SK-N-SH treated with all-trans-retinoic acid at 6 μM for 48 hours (cell line): ENCODE data around the gene PYY.

Experiments
- ATAC-seq: fragments of 200-7000 bp; cut with Tn5 transposase; 3 replicates; pipeline ENCODE4 v1.9.1; 2020; ENCODE audit warnings: mild to moderate bottlenecking, moderate library complexity
- ARNTL ChIP-seq: fragments of 450-650 bp; formaldehyde crosslinking; IDR thresholded peaks from 2 replicates; pipeline ENCODE4 v1.5.0; 2020; ENCODE audit warnings: low read depth, mild to moderate bottlenecking, moderate library complexity, borderline replicate concordance
- BACH2 ChIP-seq: fragments of 250-450 bp; sonication (Bioruptor Pico); IDR thresholded peaks from 2 replicates; pipeline ENCODE4 v1.9.0; 2021; ENCODE audit warnings: mild to moderate bottlenecking, borderline replicate concordance
- CSDC2 ChIP-seq: fragments of 250-450 bp; sonication (Bioruptor Pico); IDR thresholded peaks from 2 replicates; pipeline ENCODE4 v1.5.0; 2020; ENCODE audit warnings: mild to moderate bottlenecking, moderate library complexity
- GLIS3 ChIP-seq: fragments of 250-450 bp; sonication (Bioruptor Pico); IDR thresholded peaks from 2 replicates; pipeline ENCODE4 v1.5.0; 2020; ENCODE audit warnings: mild to moderate bottlenecking, moderate library complexity
- ISL1 ChIP-seq: fragments of 250-450 bp; sonication (Bioruptor Pico); IDR thresholded peaks from 2 replicates; pipeline ENCODE4 v2.1.2; 2022; ENCODE audit warnings: mild to moderate bottlenecking, moderate library complexity
- OSR1 ChIP-seq: fragments of 250-450 bp; sonication (Bioruptor Pico); IDR thresholded peaks from 2 replicates; pipeline ENCODE4 v1.8.0; 2022; ENCODE audit warnings: moderate library complexity, mild to moderate bottlenecking, inconsistent platforms
- PATZ1 ChIP-seq: fragments of 250-450 bp; sonication (Bioruptor Pico); IDR thresholded peaks from 2 replicates; pipeline ENCODE4 v1.8.0; 2020; ENCODE audit warnings: mild to moderate bottlenecking, moderate library complexity, borderline replicate concordance
- PPARA ChIP-seq: fragments of 250-450 bp; sonication (Bioruptor Pico); IDR thresholded peaks from 2 replicates; pipeline ENCODE4 v1.5.0; 2020; ENCODE audit warnings: mild to moderate bottlenecking, borderline replicate concordance
- RARB ChIP-seq: fragments of 250-450 bp; sonication (Bioruptor Pico); IDR thresholded peaks from 2 replicates; pipeline ENCODE4 v1.8.0; 2021; ENCODE audit warnings: mild to moderate bottlenecking, moderate library complexity
- SNAI2 ChIP-seq: fragments of 250-450 bp; sonication (Bioruptor Pico); IDR thresholded peaks from 2 replicates; pipeline ENCODE4 v1.5.0; 2020; ENCODE audit warnings: mild to moderate bottlenecking, moderate library complexity
- TCF4 ChIP-seq: fragments of 250-450 bp; sonication (Bioruptor Pico); IDR thresholded peaks from 2 replicates; pipeline ENCODE4 v1.8.0; 2021; ENCODE audit warnings: mild to moderate bottlenecking, moderate library complexity, borderline replicate concordance
- TOX ChIP-seq: fragments of 250-450 bp; sonication (Bioruptor Pico); IDR thresholded peaks from 2 replicates; pipeline ENCODE4 v1.8.0; 2021; ENCODE audit warnings: mild to moderate bottlenecking, moderate library complexity, borderline replicate concordance
- TSHZ2 ChIP-seq: fragments of 250-450 bp; sonication (Bioruptor Pico); IDR thresholded peaks from 2 replicates; pipeline ENCODE4 v1.5.0; 2020; ENCODE audit warnings: mild to moderate bottlenecking, moderate library complexity
- ZC3H10 ChIP-seq: fragments of 250-450 bp; sonication (Bioruptor Pico); IDR thresholded peaks from 2 replicates; pipeline ENCODE4 v1.5.1; 2021; ENCODE audit warnings: mild to moderate bottlenecking, moderate library complexity
- ZFP3 ChIP-seq: fragments of 250-450 bp; sonication (Bioruptor Pico); IDR thresholded peaks from 2 replicates; pipeline ENCODE4 v1.5.0; 2020; ENCODE audit warnings: mild to moderate bottlenecking, moderate library complexity
- ZFP30 ChIP-seq: fragments of 450-650 bp; formaldehyde crosslinking; IDR thresholded peaks from 2 replicates; pipeline ENCODE4 v1.5.0; 2022; ENCODE audit warnings: mild to moderate bottlenecking, moderate library complexity
- ZNF565 ChIP-seq: fragments of 450-650 bp; formaldehyde crosslinking; conservative IDR thresholded peaks from 2 replicates; pipeline ENCODE4 v1.5.0; 2020; ENCODE audit warnings: low read depth, mild to moderate bottlenecking, moderate library complexity
- ZNF70 ChIP-seq: fragments of 450-650 bp; formaldehyde crosslinking; IDR thresholded peaks from 2 replicates; pipeline ENCODE4 v1.5.0; 2020; ENCODE audit warnings: mild to moderate bottlenecking, moderate library complexity
- ZNF8 ChIP-seq: fragments of 450-650 bp; formaldehyde crosslinking; IDR thresholded peaks from 2 replicates; pipeline ENCODE4 v1.5.0; 2020; ENCODE audit warnings: mild to moderate bottlenecking, moderate library complexity
- TF ChIP-seq, protein P1 (sequence below): fragments of 250-450 bp; sonication (Bioruptor Pico); IDR thresholded peaks from 2 replicates; pipeline ENCODE4 v1.8.0; 2021; ENCODE audit warnings: low read depth, mild to moderate bottlenecking, moderate library complexity, borderline replicate concordance
- TF ChIP-seq, protein P2 (sequence below): fragments of 250-450 bp; sonication (Bioruptor Pico); IDR thresholded peaks from 2 replicates; pipeline ENCODE4 v1.5.1; 2021; ENCODE audit warnings: mild to moderate bottlenecking, moderate library complexity
- TF ChIP-seq, protein P3 (sequence below): fragments of 250-450 bp; sonication (Bioruptor Pico); IDR thresholded peaks from 2 replicates; pipeline ENCODE4 v1.5.1; 2020; ENCODE audit warnings: low read depth, mild to moderate bottlenecking, moderate library complexity

PYY gene

DNA sequence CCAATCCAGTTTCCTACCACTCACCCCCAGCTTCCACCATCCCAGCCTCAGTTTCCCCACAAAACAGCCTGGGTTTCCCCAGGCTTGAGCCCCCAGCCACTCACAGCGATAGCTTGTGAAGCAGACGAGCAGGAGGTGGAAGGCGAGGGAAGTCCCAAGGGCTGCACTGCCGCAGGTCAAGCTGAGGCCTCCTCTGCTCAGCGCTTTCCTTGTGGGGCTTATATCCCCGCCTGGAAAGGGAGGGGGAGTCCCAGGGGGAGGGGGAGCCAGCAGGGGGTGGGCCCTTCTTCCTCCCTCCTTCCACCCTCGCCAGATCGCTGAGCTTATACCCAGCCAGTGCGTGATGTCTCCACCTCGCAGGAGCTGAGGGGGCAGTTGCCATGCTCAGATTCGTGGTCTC lies at the start of gene PYY:
Gene PYY (minus strand): TSS at position 195 of the 400 bp plus-strand sequence. CDS start 457 bp downstream, outside the sequence.
- TF ChIP-seq TOX (CRISPR knock-in tag) (no peak), ZFP30 (CRISPR knock-in tag) (no peak), SNAI2 (no peak), ZFP3 (no peak), TCF4 (no peak), ARNTL (CRISPR knock-in tag) (no peak), ZC3H10 (no peak), ZNF8 (CRISPR knock-in tag) (no peak), GLIS3 (CRISPR knock-in tag) (no peak), PATZ1 (CRISPR knock-in tag) (no peak), TSHZ2 (CRISPR knock-in tag) (no peak), ZNF70 (CRISPR knock-in tag) (no peak), ISL1 (CRISPR knock-in tag) (no peak), CSDC2 (CRISPR knock-in tag) (no peak), OSR1 (CRISPR knock-in tag) (no peak), ZNF565 (CRISPR knock-in tag) (no peak), RARB (CRISPR knock-in tag) (no peak)
- TF ChIP-seq, protein P1, sequence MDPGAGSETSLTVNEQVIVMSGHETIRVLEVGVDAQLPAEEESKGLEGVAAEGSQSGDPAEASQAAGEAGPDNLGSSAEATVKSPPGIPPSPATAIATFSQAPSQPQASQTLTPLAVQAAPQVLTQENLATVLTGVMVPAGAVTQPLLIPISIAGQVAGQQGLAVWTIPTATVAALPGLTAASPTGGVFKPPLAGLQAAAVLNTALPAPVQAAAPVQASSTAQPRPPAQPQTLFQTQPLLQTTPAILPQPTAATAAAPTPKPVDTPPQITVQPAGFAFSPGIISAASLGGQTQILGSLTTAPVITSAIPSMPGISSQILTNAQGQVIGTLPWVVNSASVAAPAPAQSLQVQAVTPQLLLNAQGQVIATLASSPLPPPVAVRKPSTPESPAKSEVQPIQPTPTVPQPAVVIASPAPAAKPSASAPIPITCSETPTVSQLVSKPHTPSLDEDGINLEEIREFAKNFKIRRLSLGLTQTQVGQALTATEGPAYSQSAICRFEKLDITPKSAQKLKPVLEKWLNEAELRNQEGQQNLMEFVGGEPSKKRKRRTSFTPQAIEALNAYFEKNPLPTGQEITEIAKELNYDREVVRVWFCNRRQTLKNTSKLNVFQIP, result no peak
- ATAC-seq, result no peak

DNA sequence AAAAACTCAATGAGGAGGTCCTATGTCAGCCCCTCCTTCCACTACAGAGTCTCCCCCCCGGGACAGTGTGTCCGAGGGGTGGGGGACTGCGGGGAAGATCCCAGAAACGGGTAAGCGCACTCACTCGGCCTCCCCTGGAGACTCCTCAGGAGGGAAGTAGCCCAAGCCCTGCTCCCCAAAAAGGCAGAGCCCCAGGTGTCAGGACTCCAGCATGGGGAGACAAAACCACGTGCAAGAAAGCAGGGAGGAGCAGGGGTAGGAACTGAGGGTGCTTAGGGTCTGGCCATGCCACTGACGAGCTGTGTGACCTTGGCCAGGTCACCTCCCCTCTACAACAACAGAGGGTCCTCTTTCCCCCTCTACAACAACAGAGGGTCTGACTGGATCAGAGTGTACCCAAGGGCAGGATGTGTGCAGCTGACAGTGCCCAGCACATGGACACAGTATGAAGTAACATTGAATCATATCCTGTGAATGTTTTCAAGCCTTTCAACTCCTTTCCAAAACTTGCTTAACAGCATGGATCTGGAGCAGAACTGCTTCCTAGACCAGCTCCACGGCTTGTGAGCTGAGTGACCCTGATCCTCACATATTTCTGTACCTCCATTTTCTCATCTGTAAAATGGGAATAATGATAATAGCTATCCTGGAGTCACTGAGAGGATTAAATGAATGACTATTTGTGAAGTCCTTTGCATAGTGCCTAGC lies 48.6 kb upstream of the PYY start:
- TF ChIP-seq, protein P2, sequence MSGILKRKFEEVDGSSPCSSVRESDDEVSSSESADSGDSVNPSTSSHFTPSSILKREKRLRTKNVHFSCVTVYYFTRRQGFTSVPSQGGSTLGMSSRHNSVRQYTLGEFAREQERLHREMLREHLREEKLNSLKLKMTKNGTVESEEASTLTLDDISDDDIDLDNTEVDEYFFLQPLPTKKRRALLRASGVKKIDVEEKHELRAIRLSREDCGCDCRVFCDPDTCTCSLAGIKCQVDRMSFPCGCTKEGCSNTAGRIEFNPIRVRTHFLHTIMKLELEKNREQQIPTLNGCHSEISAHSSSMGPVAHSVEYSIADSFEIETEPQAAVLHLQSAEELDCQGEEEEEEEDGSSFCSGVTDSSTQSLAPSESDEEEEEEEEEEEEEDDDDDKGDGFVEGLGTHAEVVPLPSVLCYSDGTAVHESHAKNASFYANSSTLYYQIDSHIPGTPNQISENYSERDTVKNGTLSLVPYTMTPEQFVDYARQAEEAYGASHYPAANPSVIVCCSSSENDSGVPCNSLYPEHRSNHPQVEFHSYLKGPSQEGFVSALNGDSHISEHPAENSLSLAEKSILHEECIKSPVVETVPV, result no peak
- no peak for TF ChIP-seq RARB (CRISPR knock-in tag)
- TF ChIP-seq PATZ1 (CRISPR knock-in tag), result no peak
- ATAC-seq, result no peak

DNA sequence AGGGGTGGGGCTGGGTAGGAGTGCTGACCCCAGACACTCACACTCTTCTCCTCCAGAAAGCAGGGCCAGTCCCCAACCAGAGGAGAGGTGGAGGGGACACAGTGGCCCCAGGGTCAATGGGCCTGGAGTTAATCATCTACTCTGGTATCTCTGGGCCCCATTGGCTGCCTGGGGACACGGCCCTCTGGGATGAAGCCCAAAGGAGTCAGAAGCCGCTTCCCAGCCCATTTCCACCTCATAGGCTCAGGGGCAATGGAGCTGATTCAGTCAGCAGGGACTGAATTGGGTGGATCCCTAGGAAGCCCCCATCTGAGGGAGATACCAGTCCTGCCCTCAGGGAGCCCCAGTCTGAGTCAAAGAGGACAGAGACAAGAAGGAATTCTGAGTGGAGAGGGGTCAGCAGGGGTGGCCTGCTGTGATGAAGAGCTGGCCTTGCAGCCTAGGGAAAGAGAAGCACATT lies 47.8 kb upstream of the PYY start:
- TF ChIP-seq ISL1 (CRISPR knock-in tag) (no peak), TCF4 (no peak), BACH2 (CRISPR knock-in tag) (no peak), TSHZ2 (CRISPR knock-in tag) (no peak), ZC3H10 (no peak), SNAI2 (no peak), PPARA (CRISPR knock-in tag) (no peak)
- TF ChIP-seq, protein P2, result no peak
- TF ChIP-seq, protein P3, sequence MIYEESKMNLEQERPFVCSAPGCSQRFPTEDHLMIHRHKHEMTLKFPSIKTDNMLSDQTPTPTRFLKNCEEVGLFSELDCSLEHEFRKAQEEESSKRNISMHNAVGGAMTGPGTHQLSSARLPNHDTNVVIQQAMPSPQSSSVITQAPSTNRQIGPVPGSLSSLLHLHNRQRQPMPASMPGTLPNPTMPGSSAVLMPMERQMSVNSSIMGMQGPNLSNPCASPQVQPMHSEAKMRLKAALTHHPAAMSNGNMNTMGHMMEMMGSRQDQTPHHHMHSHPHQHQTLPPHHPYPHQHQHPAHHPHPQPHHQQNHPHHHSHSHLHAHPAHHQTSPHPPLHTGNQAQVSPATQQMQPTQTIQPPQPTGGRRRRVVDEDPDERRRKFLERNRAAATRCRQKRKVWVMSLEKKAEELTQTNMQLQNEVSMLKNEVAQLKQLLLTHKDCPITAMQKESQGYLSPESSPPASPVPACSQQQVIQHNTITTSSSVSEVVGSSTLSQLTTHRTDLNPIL (CRISPR knock-in tag), result no peak
- ATAC-seq, result no peak
